ENCODE results near the gene SCN9A.
"Not testable (repeated sequence)": the region's sequence is repeated elsewhere in the genome, so short reads cannot be mapped to it uniquely, and the experiment has no call there.

SCN9A gene

GRCh38 chr2:166361351-166362153 lies 14.2 kb downstream of the SCN9A start:
- H3K9ac ChIP-seq (ENCODE audit: low read length in 5 of 5), result no peak overlapping the region
- no peak overlapping the region for H3K4me3 ChIP-seq (ENCODE audit: low read depth in 1 of 5, low read length in 5 of 5)
- no peaks in the 10 kb centered on the region for H3K27me3 ChIP-seq (ENCODE audit: control insufficient read depth in 5 of 5, insufficient read depth in 4 of 5, low read length in 5 of 5)
- H3K4me1 ChIP-seq (ENCODE audit: control insufficient read depth in 5 of 5, insufficient read depth in 5 of 5, low read length in 5 of 5), result no peaks in the 10 kb centered on the region
- no peaks in the 10 kb centered on the region for H3K9me3 ChIP-seq (ENCODE audit: control insufficient read depth in 5 of 5, low read length in 5 of 5)
- no peak overlapping the region for H3K27ac ChIP-seq (ENCODE audit: low read depth, low read length)
- no peaks in the 10 kb centered on the region for H3K36me3 ChIP-seq (ENCODE audit: control insufficient read depth in 5 of 5, insufficient read depth in 5 of 5, low read length in 5 of 5)

GRCh38 chr2:166360906-166361305 lies 14.8 kb downstream of the SCN9A start:
- Histone ChIP-seq H3K9me3 (ENCODE audit: control insufficient read depth in 5 of 5, low read length in 5 of 5) (no peaks in the 10 kb centered on the region), H3K4me3 (ENCODE audit: low read depth in 1 of 5, low read length in 5 of 5) (no peak overlapping the region), H3K27ac (ENCODE audit: low read depth, low read length) (no peak overlapping the region), H3K27me3 (ENCODE audit: control insufficient read depth in 5 of 5, insufficient read depth in 4 of 5, low read length in 5 of 5) (no peaks in the 10 kb centered on the region), H3K4me1 (ENCODE audit: control insufficient read depth in 5 of 5, insufficient read depth in 5 of 5, low read length in 5 of 5) (no peaks in the 10 kb centered on the region), H3K36me3 (ENCODE audit: control insufficient read depth in 5 of 5, insufficient read depth in 5 of 5, low read length in 5 of 5) (no peaks in the 10 kb centered on the region), H3K9ac (ENCODE audit: low read length in 5 of 5) (no peak overlapping the region)

GRCh38 chr2:166360426-166360825 lies 15.3 kb downstream of the SCN9A start:
- Histone ChIP-seq H3K36me3 (ENCODE audit: control insufficient read depth in 5 of 5, insufficient read depth in 5 of 5, low read length in 5 of 5) (no peaks in the 10 kb centered on the region), H3K27me3 (ENCODE audit: control insufficient read depth in 5 of 5, insufficient read depth in 4 of 5, low read length in 5 of 5) (no peaks in the 10 kb centered on the region), H3K9ac (ENCODE audit: low read length in 5 of 5) (no peak overlapping the region), H3K27ac (ENCODE audit: low read depth, low read length) (no peak overlapping the region), H3K9me3 (ENCODE audit: control insufficient read depth in 5 of 5, low read length in 5 of 5) (no peaks in the 10 kb centered on the region), H3K4me3 (ENCODE audit: low read depth in 1 of 5, low read length in 5 of 5) (no peak overlapping the region), H3K4me1 (ENCODE audit: control insufficient read depth in 5 of 5, insufficient read depth in 5 of 5, low read length in 5 of 5) (no peaks in the 10 kb centered on the region)

GRCh38 chr2:166357950-166358321 lies 17.8 kb downstream of the SCN9A start:
- H3K36me3 ChIP-seq (ENCODE audit: control insufficient read depth in 5 of 5, insufficient read depth in 5 of 5, low read length in 5 of 5); H3K9ac ChIP-seq (ENCODE audit: low read length in 5 of 5); H3K9me3 ChIP-seq (ENCODE audit: control insufficient read depth in 5 of 5, low read length in 5 of 5); H3K4me1 ChIP-seq (ENCODE audit: control insufficient read depth in 5 of 5, insufficient read depth in 5 of 5, low read length in 5 of 5); H3K27ac ChIP-seq (ENCODE audit: low read depth, low read length); H3K27me3 ChIP-seq (ENCODE audit: control insufficient read depth in 5 of 5, insufficient read depth in 4 of 5, low read length in 5 of 5); H3K4me3 ChIP-seq (ENCODE audit: low read depth in 1 of 5, low read length in 5 of 5): not testable (repeated sequence)

DNA sequence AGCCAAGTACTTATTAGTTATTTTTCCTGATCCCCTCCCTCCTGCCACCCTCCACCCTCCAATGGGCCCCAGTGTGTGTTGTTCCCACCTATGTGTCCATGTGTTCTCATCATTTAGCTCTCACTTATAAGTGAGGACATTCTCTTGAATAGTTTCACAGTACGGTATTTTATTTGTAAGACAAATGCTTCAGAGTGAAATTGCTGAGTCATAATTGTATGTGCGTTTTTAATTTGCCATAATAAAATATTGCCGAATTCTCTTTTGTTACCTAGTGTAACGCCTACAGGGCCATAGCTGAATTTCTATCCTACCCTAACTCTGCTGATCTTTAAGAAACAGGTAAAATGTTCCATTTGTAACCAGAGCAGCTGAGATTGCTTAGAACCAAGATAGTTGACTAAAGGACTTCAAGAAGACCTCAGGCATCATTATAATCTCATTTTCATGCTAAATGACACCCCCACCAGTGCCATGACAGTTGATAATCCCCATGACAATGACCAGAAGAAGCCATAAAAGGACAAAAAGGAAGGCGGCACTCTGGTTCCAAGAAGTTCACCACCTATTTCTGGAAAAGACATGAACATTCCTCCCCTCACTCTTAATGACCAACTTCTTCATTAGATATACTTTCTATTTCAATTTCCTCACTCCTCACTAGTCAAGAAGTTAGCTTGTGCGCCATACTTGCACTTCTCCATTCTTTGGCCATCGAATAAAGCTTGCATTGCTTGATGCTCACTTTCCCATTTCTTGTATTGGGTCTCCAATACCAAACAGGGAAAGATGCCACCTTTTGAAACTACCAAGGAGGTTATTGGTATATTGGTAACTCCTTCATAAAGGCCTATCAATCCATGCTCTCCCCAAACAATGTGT lies 18.4 kb downstream of the SCN9A start:
- no peaks in the 10 kb centered on the region for H3K36me3 ChIP-seq (ENCODE audit: control insufficient read depth in 5 of 5, insufficient read depth in 5 of 5, low read length in 5 of 5)
- H3K27me3 ChIP-seq (ENCODE audit: control insufficient read depth in 5 of 5, insufficient read depth in 4 of 5, low read length in 5 of 5), result no peaks in the 10 kb centered on the region
- no peak overlapping the region for H3K9ac ChIP-seq (ENCODE audit: low read length in 5 of 5)
- no peaks in the 10 kb centered on the region for H3K9me3 ChIP-seq (ENCODE audit: control insufficient read depth in 5 of 5, low read length in 5 of 5)
- no peaks in the 10 kb centered on the region for H3K4me1 ChIP-seq (ENCODE audit: control insufficient read depth in 5 of 5, insufficient read depth in 5 of 5, low read length in 5 of 5)
- no peak overlapping the region for H3K4me3 ChIP-seq (ENCODE audit: low read depth in 1 of 5, low read length in 5 of 5)
- no peak overlapping the region for H3K27ac ChIP-seq (ENCODE audit: low read depth, low read length)

GRCh38 chr2:166351319-166351718 lies 24.4 kb downstream of the SCN9A start:
- Histone ChIP-seq H3K9ac (ENCODE audit: low read length in 5 of 5) (no peak overlapping the region), H3K4me3 (ENCODE audit: low read depth in 1 of 5, low read length in 5 of 5) (no peak overlapping the region), H3K4me1 (ENCODE audit: control insufficient read depth in 5 of 5, insufficient read depth in 5 of 5, low read length in 5 of 5) (peaks cover 0 to 4% (median 0%) of the 10 kb centered on the region in 5 donors), H3K27ac (ENCODE audit: low read depth, low read length) (no peak overlapping the region), H3K9me3 (ENCODE audit: control insufficient read depth in 5 of 5, low read length in 5 of 5) (no peaks in the 10 kb centered on the region), H3K36me3 (ENCODE audit: control insufficient read depth in 5 of 5, insufficient read depth in 5 of 5, low read length in 5 of 5) (no peaks in the 10 kb centered on the region), H3K27me3 (ENCODE audit: control insufficient read depth in 5 of 5, insufficient read depth in 4 of 5, low read length in 5 of 5) (no peaks in the 10 kb centered on the region)

DNA sequence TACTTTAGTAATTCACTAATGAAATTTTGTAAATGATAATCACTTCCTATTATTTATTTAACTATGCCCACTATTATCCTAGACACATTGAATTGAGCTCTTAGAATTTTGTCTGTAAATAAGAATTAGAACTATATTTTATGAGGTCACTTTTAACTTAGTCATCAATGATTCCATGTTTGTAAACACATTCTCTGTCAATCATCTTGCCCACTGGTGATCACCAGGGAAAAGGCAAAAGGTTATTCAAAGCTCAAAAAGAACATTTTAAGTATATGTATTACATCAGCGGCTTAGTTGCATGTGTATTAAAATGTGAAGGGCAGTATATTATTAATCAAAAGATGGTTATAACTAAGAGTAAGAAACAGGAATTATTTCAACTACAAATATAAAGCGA lies 25.2 kb downstream of the SCN9A start:
- H3K9me3 ChIP-seq (ENCODE audit: control insufficient read depth in 5 of 5, low read length in 5 of 5), result no peaks in the 10 kb centered on the region
- no peak overlapping the region for H3K27ac ChIP-seq (ENCODE audit: low read depth, low read length)
- H3K27me3 ChIP-seq (ENCODE audit: control insufficient read depth in 5 of 5, insufficient read depth in 4 of 5, low read length in 5 of 5), result no peaks in the 10 kb centered on the region
- H3K36me3 ChIP-seq (ENCODE audit: control insufficient read depth in 5 of 5, insufficient read depth in 5 of 5, low read length in 5 of 5), result no peaks in the 10 kb centered on the region
- H3K4me1 ChIP-seq (ENCODE audit: control insufficient read depth in 5 of 5, insufficient read depth in 5 of 5, low read length in 5 of 5), result peaks cover 0 to 4% (median 0%) of the 10 kb centered on the region in 5 donors
- no peak overlapping the region for H3K9ac ChIP-seq (ENCODE audit: low read length in 5 of 5)
- no peak overlapping the region for H3K4me3 ChIP-seq (ENCODE audit: low read depth in 1 of 5, low read length in 5 of 5)

DNA sequence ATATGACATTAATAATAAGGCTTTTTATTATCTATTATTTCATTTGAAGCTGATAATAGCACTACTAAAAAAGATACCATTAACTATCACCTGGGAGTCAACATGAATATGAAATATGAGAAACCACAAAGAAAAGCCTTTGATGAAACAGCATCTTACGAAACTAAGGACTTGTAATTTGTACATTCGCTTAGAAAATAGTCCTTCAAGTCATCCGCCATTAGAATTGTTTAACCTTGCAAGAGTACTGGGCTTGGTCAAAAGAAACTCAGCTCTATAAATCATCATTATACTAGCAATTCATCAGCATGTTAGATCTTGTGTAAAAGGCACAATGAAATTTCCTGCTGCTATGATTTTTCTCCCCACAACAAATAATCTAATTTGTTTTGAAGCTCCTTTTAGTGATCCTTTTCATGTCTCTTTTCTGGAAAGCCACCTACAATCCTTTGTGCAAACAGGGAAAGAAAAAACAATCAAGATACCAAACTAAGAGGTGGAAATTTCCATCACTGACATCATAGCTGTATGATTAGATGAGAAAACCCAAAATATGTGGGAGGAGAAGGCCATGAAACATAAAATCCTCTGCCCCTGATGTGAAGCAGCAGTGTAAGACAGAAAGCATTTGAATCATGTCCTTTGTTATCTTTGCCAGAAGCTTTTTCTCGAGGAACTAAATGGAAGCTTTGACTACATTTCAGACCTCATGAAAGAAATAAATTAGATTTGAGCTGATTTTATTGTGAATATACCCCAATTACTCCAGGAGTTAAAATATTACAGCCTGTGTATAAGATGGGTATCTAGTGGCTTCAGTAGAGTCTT lies 31.2 kb downstream of the SCN9A start:
- Histone ChIP-seq H3K4me3 (ENCODE audit: low read depth in 1 of 5, low read length in 5 of 5) (no peak overlapping the region), H3K27ac (ENCODE audit: low read depth, low read length) (no peak overlapping the region), H3K36me3 (ENCODE audit: control insufficient read depth in 5 of 5, insufficient read depth in 5 of 5, low read length in 5 of 5) (no peaks in the 10 kb centered on the region), H3K9me3 (ENCODE audit: control insufficient read depth in 5 of 5, low read length in 5 of 5) (no peaks in the 10 kb centered on the region), H3K27me3 (ENCODE audit: control insufficient read depth in 5 of 5, insufficient read depth in 4 of 5, low read length in 5 of 5) (no peaks in the 10 kb centered on the region), H3K4me1 (ENCODE audit: control insufficient read depth in 5 of 5, insufficient read depth in 5 of 5, low read length in 5 of 5) (no peaks in the 10 kb centered on the region), H3K9ac (ENCODE audit: low read length in 5 of 5) (no peak overlapping the region)

GRCh38 chr2:166343467-166343866 lies 32.3 kb downstream of the SCN9A start:
- H3K36me3 ChIP-seq (ENCODE audit: control insufficient read depth in 5 of 5, insufficient read depth in 5 of 5, low read length in 5 of 5), result no peaks in the 10 kb centered on the region
- no peak overlapping the region for H3K9ac ChIP-seq (ENCODE audit: low read length in 5 of 5)
- no peak overlapping the region for H3K4me3 ChIP-seq (ENCODE audit: low read depth in 1 of 5, low read length in 5 of 5)
- H3K27me3 ChIP-seq (ENCODE audit: control insufficient read depth in 5 of 5, insufficient read depth in 4 of 5, low read length in 5 of 5), result no peaks in the 10 kb centered on the region
- H3K27ac ChIP-seq (ENCODE audit: low read depth, low read length), result no peak overlapping the region
- H3K4me1 ChIP-seq (ENCODE audit: control insufficient read depth in 5 of 5, insufficient read depth in 5 of 5, low read length in 5 of 5), result no peaks in the 10 kb centered on the region
- no peaks in the 10 kb centered on the region for H3K9me3 ChIP-seq (ENCODE audit: control insufficient read depth in 5 of 5, low read length in 5 of 5)

DNA sequence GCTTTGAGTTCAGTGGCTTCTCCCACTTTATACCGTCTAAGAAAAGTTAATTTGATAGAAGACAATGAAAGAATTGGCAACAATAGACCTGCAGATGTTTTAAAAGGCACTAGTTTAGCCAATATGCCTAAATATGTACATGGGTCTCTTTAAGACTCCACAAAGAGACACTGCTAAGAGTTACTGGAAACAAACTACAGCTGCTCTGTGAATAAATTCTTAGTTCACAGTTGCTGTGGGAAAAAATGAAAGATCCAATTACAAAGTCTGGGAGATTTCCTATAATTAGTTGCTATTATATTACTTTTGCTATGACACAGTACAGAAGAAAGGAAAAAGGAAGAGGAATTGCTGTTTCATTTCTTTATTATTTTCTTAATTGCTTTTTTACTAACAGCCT lies 34.3 kb downstream of the SCN9A start:
- Histone ChIP-seq H3K27ac (ENCODE audit: low read depth, low read length) (no peak overlapping the region), H3K27me3 (ENCODE audit: control insufficient read depth in 5 of 5, insufficient read depth in 4 of 5, low read length in 5 of 5) (no peaks in the 10 kb centered on the region), H3K9me3 (ENCODE audit: control insufficient read depth in 5 of 5, low read length in 5 of 5) (no peaks in the 10 kb centered on the region), H3K4me3 (ENCODE audit: low read depth in 1 of 5, low read length in 5 of 5) (no peak overlapping the region), H3K4me1 (ENCODE audit: control insufficient read depth in 5 of 5, insufficient read depth in 5 of 5, low read length in 5 of 5) (no peaks in the 10 kb centered on the region), H3K9ac (ENCODE audit: low read length in 5 of 5) (no peak overlapping the region), H3K36me3 (ENCODE audit: control insufficient read depth in 5 of 5, insufficient read depth in 5 of 5, low read length in 5 of 5) (no peaks in the 10 kb centered on the region)
